Testis (tissue), 3 donors: ENCODE results near the gene PLSCR1. TPM values are rescaled to one million over a fixed set of nuclear protein-coding genes. Genes with fewer than 3 reads are reported as not detected.
"Not testable (repeated sequence)": the region's sequence is repeated elsewhere in the genome, so short reads cannot be mapped to it uniquely, and the experiment has no call there.

Source experiments
- DNase-seq: peaks from one replicate; pipeline ENCODE4 v3.0.0-alpha.2; 2019
- H3K27ac ChIP-seq, 2 donors: fragments of 200-600 bp; sonication (generic); one replicate each; pipeline ENCODE4 v1.5.1; 2019
- H3K27me3 ChIP-seq: fragments of 200-600 bp; sonication (generic); one replicate; pipeline ENCODE4 v1.5.1; 2019
- H3K36me3 ChIP-seq: fragments of 200-600 bp; sonication (generic); one replicate; pipeline ENCODE4 v1.5.1; 2017; ENCODE audit warnings: low read depth; ENCODE audit errors: missing control alignments
- H3K4me1 ChIP-seq: fragments of 200-600 bp; sonication (generic); one replicate; pipeline ENCODE4 v1.5.1; 2019
- H3K4me3 ChIP-seq, 2 donors: fragments of 200-600 bp; sonication (generic); one replicate each; pipeline ENCODE4 v1.5.1; 2017 to 2019
- H3K9me3 ChIP-seq: fragments of 200-600 bp; sonication (generic); one replicate; pipeline ENCODE4 v1.5.1; 2017
- POLR2A ChIP-seq: fragments of 450-650 bp; IDR thresholded peaks from one replicate; pipeline ENCODE4 v1.6.1; 2017; ENCODE audit warnings: antibody characterized with exemption, mild to moderate bottlenecking, moderate library complexity
- WGBS, 2 donors: methylation state at CpG; one replicate each; pipeline ENCODE4 v1.1.5; 2018; 5-methylcytosine and 5-hydroxymethylcytosine counted together
- intact Hi-C: fragments of 100-400 bp; cut with DNase I; formaldehyde crosslinking; loops from one replicate; pipeline ENCODE4 v1.15.1; 2023; ENCODE audit warnings: low total_unique reads
- polyA plus RNA-seq: library from polyadenylated mRNA; stranded (reverse); fragments of 350-450 nt; fragmentation: Illumina TruSeq; extraction: RNeasy Lipid Tissue Mini Kit (QIAGEN cat#74804); gene quantifications from one replicate; pipeline ENCODE4 v1.2.3, GENCODE V29; 2014; ENCODE audit warnings: low read depth, low replicate concordance; ENCODE audit not compliant: insufficient read depth
- total RNA-seq, 2 donors: library from RNA; depleted of rRNA; stranded (reverse); fragments of >200 nt; gene quantifications; one replicate each; pipeline ENCODE4 v1.2.3, GENCODE V29; 2016
- TF ChIP-seq, protein P1 (sequence below), 3 experiments: fragments of 450-650 bp in 2 of 3; fragments of 200-600 bp in 1 of 3; sonication (generic) in 1 of 3; IDR thresholded peaks; one replicate each; pipeline ENCODE4 v1.5.1; 2016 to 2019; ENCODE audit warnings: antibody characterized with exemption in 3 of 3, mild to moderate bottlenecking in 2 of 3, moderate library complexity in 1 of 3

Gene PLSCR1
- total and polyA plus RNA-seq, 3 donors from 2014 or later = 32.1 to 83.4 (median 46.9) TPM

GRCh38 chr3:146523531-146523930 is 20.9 kb downstream of the PLSCR1 start:
- no peak overlapping the region for H3K27ac ChIP-seq
- H3K4me1 ChIP-seq = no peaks in the 10 kb centered on the region
- no peaks in the 10 kb centered on the region for H3K27me3 ChIP-seq
- H3K4me3 ChIP-seq = no peak overlapping the region
- 67 to 70% methylated on average over 4 of the region's 4 CpGs for WGBS, 2 donors
- TF ChIP-seq, protein P1, sequence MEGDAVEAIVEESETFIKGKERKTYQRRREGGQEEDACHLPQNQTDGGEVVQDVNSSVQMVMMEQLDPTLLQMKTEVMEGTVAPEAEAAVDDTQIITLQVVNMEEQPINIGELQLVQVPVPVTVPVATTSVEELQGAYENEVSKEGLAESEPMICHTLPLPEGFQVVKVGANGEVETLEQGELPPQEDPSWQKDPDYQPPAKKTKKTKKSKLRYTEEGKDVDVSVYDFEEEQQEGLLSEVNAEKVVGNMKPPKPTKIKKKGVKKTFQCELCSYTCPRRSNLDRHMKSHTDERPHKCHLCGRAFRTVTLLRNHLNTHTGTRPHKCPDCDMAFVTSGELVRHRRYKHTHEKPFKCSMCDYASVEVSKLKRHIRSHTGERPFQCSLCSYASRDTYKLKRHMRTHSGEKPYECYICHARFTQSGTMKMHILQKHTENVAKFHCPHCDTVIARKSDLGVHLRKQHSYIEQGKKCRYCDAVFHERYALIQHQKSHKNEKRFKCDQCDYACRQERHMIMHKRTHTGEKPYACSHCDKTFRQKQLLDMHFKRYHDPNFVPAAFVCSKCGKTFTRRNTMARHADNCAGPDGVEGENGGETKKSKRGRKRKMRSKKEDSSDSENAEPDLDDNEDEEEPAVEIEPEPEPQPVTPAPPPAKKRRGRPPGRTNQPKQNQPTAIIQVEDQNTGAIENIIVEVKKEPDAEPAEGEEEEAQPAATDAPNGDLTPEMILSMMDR (IDR thresholded peaks at IDR 0.05) = no peak
- H3K36me3 ChIP-seq = no peaks in the 10 kb centered on the region
- no peak for DNase-seq
- H3K9me3 ChIP-seq = no peaks in the 10 kb centered on the region
- intact Hi-C loops = no loop called here

- H3K36me3 ChIP-seq, H3K27ac ChIP-seq, H3K9me3 ChIP-seq, H3K4me1 ChIP-seq, H3K4me3 ChIP-seq, intact Hi-C loops, DNase-seq, H3K27me3 ChIP-seq: not testable (repeated sequence)
- WGBS, 2 donors = 85 to 91% methylated on average over 17 of the region's 17 CpGs
These were observed 21.9 kb downstream of the PLSCR1 start for GRCh38 chr3:146522174-146523158.

DNA sequence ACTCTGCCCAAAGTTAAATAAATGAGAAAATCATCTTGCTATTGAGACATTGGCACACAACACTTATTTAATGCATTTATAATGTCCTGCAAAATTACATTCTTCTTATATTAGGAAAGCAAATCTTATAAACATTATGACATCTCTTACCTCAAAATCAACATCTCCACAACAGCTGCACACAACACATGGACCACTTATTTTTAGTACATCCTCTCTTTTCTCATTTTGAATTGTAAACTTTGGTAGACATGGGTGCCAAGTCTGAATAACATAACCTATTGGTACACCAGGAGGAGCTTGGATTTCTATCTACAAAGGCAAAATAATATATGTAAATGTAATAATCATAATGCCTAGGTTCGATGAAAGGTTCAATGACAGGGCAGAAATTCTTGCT is 23.0 kb downstream of the PLSCR1 start:
- H3K4me3 ChIP-seq = no peak overlapping the region
- H3K36me3 ChIP-seq = no peaks in the 10 kb centered on the region
- H3K4me1 ChIP-seq = no peaks in the 10 kb centered on the region
- intact Hi-C loops = no loop called here
- TF ChIP-seq POLR2A = no peak
- TF ChIP-seq, protein P1 (IDR thresholded peaks at IDR 0.05) = no peak
- no peak for DNase-seq
- H3K9me3 ChIP-seq = no peaks in the 10 kb centered on the region
- H3K27me3 ChIP-seq = no peaks in the 10 kb centered on the region
- 83 to 87% methylated on average over 1 of the region's 1 CpG for WGBS, 2 donors
- no peak overlapping the region for H3K27ac ChIP-seq

- H3K27me3 ChIP-seq = no peaks in the 10 kb centered on the region
- no peak overlapping the region for H3K4me3 ChIP-seq
- no peak overlapping the region for H3K27ac ChIP-seq
- TF ChIP-seq, protein P1 (IDR thresholded peaks at IDR 0.05) = no peak
- no peak for TF ChIP-seq POLR2A
- H3K9me3 ChIP-seq = no peaks in the 10 kb centered on the region
- no peaks in the 10 kb centered on the region for H3K4me1 ChIP-seq
- intact Hi-C loops = no loop called here
- DNase-seq = no peak
- no peaks in the 10 kb centered on the region for H3K36me3 ChIP-seq
These were observed 24.6 kb downstream of the PLSCR1 start for GRCh38 chr3:146519810-146520209.

DNA sequence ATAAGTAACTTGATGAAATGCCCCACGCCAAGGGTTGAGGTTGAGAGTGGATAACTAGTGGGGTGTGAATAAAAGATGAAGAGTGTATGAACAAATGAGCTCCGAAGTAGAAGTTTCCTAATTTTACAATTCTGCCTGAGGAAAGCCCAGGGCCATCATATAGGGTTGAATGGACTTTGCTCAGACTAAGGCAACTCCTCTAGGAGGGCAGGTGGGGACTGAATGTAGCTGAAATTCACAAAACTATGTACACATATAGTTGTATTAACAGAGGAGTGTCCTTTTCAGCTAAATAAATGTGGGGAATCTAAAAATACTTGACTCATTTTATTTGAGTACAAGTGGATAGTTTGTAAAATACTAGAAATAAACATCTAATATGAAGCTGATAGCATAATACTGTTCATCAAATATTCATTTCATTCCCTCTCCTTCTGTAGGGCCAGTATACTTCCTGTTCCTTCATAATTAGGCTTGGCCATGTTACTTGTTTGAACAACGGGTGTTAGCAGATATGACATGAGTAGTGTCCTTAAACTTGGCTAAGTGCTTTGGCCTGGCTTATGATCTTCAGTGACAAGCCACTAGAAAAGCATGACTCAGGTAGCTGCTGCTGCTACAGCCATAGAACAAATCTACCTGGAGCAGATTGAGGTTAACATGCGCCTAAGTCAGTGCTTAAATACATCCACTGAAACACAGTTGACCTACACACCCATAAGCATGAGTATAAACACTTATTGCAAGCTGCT is 26.5 kb downstream of the PLSCR1 start:
- DNase-seq = no peak
- 70 to 81% methylated on average over 4 of the region's 4 CpGs for WGBS, 2 donors
- Histone ChIP-seq H3K27me3 (no peaks in the 10 kb centered on the region), H3K4me3 (no peak overlapping the region), H3K27ac (no peak overlapping the region), H3K36me3 (no peaks in the 10 kb centered on the region), H3K4me1 (no peaks in the 10 kb centered on the region), H3K9me3 (no peaks in the 10 kb centered on the region)
- intact Hi-C loops = no loop called here
- TF ChIP-seq POLR2A = no peak
- TF ChIP-seq, protein P1 (IDR thresholded peaks at IDR 0.05) = no peak
